GM23248 (cell line): ENCODE data around the gene KL. TPM values are rescaled to one million over a fixed set of nuclear protein-coding genes. Genes with fewer than 3 reads are reported as not detected.

ENCODE experiments used
- DNase-seq: peaks from one replicate; pipeline ENCODE4 v3.0.0-alpha.2; 2015
- H2AFZ ChIP-seq: fragments of 200-600 bp; sonication (generic); 2 replicates; pipeline ENCODE4 v1.6.1; 2016; ENCODE audit warnings: antibody characterized with exemption
- H3F3A ChIP-seq: fragments of 200-600 bp; sonication (generic); 2 replicates; pipeline ENCODE4 v1.6.1; 2016; ENCODE audit warnings: mild to moderate bottlenecking, antibody characterized with exemption, mixed run types; ENCODE audit not compliant: insufficient read depth
- H3K27ac ChIP-seq: fragments of 200-600 bp; sonication (generic); 2 replicates; pipeline ENCODE4 v1.5.1; 2016; ENCODE audit warnings: mild to moderate bottlenecking
- H3K27me3 ChIP-seq: fragments of 200-600 bp; sonication (generic); replicated peaks from 2 replicates; pipeline ENCODE4 v1.6.1; 2016; ENCODE audit warnings: mild to moderate bottlenecking; ENCODE audit not compliant: insufficient read depth
- H3K36me3 ChIP-seq: fragments of 200-600 bp; sonication (generic); 2 replicates; pipeline ENCODE4 v1.6.1; 2016; ENCODE audit warnings: low read depth, mild to moderate bottlenecking
- H3K4me1 ChIP-seq: fragments of 200-600 bp; sonication (generic); 2 replicates; pipeline ENCODE4 v1.6.1; 2016; ENCODE audit warnings: mild to moderate bottlenecking; ENCODE audit not compliant: insufficient read depth
- H3K4me2 ChIP-seq: fragments of 200-600 bp; sonication (generic); one replicate; pipeline ENCODE4 v1.6.1; 2016; ENCODE audit warnings: mild to moderate bottlenecking; ENCODE audit not compliant: unreplicated experiment
- H3K4me3 ChIP-seq: fragments of 200-600 bp; sonication (generic); 2 replicates; pipeline ENCODE4 v1.5.1; 2016; ENCODE audit warnings: mild to moderate bottlenecking
- H3K79me2 ChIP-seq: fragments of 200-600 bp; sonication (generic); 2 replicates; pipeline ENCODE4 v1.6.1; 2016; ENCODE audit warnings: mild to moderate bottlenecking; ENCODE audit not compliant: insufficient read depth
- H3K9ac ChIP-seq: fragments of 200-600 bp; sonication (generic); 2 replicates; pipeline ENCODE4 v1.6.1; 2016; ENCODE audit warnings: mild to moderate bottlenecking
- H3K9me2 ChIP-seq: fragments of 200-600 bp; sonication (generic); 2 replicates; pipeline ENCODE4 v1.6.1; 2016; ENCODE audit warnings: mixed run types, mild to moderate bottlenecking, moderate library complexity; ENCODE audit not compliant: insufficient read depth
- H3K9me3 ChIP-seq: fragments of 200-600 bp; sonication (generic); one replicate; pipeline ENCODE4 v1.6.1; 2017; ENCODE audit warnings: low read depth
- H4K20me1 ChIP-seq: fragments of 200-600 bp; sonication (generic); 2 replicates; pipeline ENCODE4 v1.6.0; 2016; ENCODE audit not compliant: insufficient read depth
- EZH2 ChIP-seq: fragments of 200-600 bp; sonication (generic); IDR thresholded peaks from 2 replicates; pipeline ENCODE4 v1.6.1; 2018; ENCODE audit warnings: antibody characterized with exemption, mild to moderate bottlenecking; ENCODE audit not compliant: insufficient read depth, poor library complexity, severe bottlenecking
- EZH2phosphoT487 ChIP-seq: fragments of 200-600 bp; sonication (generic); IDR thresholded peaks from 2 replicates; pipeline ENCODE4 v1.6.1; 2018; ENCODE audit warnings: antibody characterized with exemption, moderate library complexity, mild to moderate bottlenecking, low read depth; ENCODE audit not compliant: insufficient read depth
- WGBS, 2 experiments: methylation state at CpG; one replicate each; pipeline ENCODE4 v1.1.6; 2015 to 2017; ENCODE audit warnings: low lambda C conversion rate in 2 of 2, low coverage in 1 of 2; ENCODE audit errors: missing lambda C conversion rate in 2 of 2; 5-methylcytosine and 5-hydroxymethylcytosine counted together
- in situ Hi-C: fragments of 300-500 bp; cut with MboI; formaldehyde crosslinking; loops from 2 replicates; pipeline ENCODE4 v1.15.0; 2020
- polyA plus RNA-seq: library from polyadenylated mRNA; unstranded; fragments of >200 nt; fragmentation: Nextera tagmentation; extraction: Ambion mirVana; gene quantifications from 2 replicates; pipeline ENCODE4 v1.2.1, GENCODE V29; 2016
- total RNA-seq: library from RNA; depleted of rRNA; stranded (reverse); fragments of >200 nt; shearing (Covaris generic); gene quantifications from 2 replicates; pipeline ENCODE4 v1.2.3, GENCODE V29; 2014

The KL gene
- total and polyA plus RNA-seq, 2 experiments from 2014 or later = 0.22 TPM; not detected in 1

- H3K4me2 ChIP-seq = no peak overlapping the region
- H3K4me3 ChIP-seq = no peak overlapping the region
- no peak overlapping the region for H3K9ac ChIP-seq
- H3K9me3 ChIP-seq = no peaks in the 10 kb centered on the region
- TF ChIP-seq EZH2 (no peak), EZH2phosphoT487 (no peak)
- H2AFZ ChIP-seq = no peak overlapping the region
- in situ Hi-C loops = no loop called here
- H3K36me3 ChIP-seq = no peaks in the 10 kb centered on the region
- no peaks in the 10 kb centered on the region for H4K20me1 ChIP-seq
- H3K27me3 ChIP-seq = no peaks in the 10 kb centered on the region
- no peaks in the 10 kb centered on the region for H3K79me2 ChIP-seq
- WGBS, 2 experiments = 87 to 90% methylated on average over 14 of the region's 14 CpGs
- no peak for DNase-seq
- H3K27ac ChIP-seq = no peak overlapping the region
- no peaks in the 10 kb centered on the region for H3K9me2 ChIP-seq
- H3K4me1 ChIP-seq = no peaks in the 10 kb centered on the region
- no peaks in the 10 kb centered on the region for H3F3A ChIP-seq
Measured at GRCh38 chr13:33033051-33033812, 17.0 kb downstream of the KL start.

GRCh38 chr13:33033986-33034385 lies 17.8 kb downstream of the KL start:
- TF ChIP-seq EZH2phosphoT487 = no peak
- no peak for TF ChIP-seq EZH2
- H2AFZ ChIP-seq = no peak overlapping the region
- H3K4me2 ChIP-seq = no peak overlapping the region
- H3K4me3 ChIP-seq = no peak overlapping the region
- H3F3A ChIP-seq = no peaks in the 10 kb centered on the region
- H3K36me3 ChIP-seq = no peaks in the 10 kb centered on the region
- H3K9ac ChIP-seq = no peak overlapping the region
- H3K9me3 ChIP-seq = no peaks in the 10 kb centered on the region
- no peaks in the 10 kb centered on the region for H3K79me2 ChIP-seq
- no peak for DNase-seq
- H3K9me2 ChIP-seq = no peaks in the 10 kb centered on the region
- H3K4me1 ChIP-seq = no peaks in the 10 kb centered on the region
- in situ Hi-C loops = no loop called here
- H4K20me1 ChIP-seq = no peaks in the 10 kb centered on the region
- H3K27me3 ChIP-seq = no peaks in the 10 kb centered on the region
- H3K27ac ChIP-seq = no peak overlapping the region

GRCh38 chr13:33034882-33035520 lies 18.8 kb downstream of the KL start:
- in situ Hi-C loops = no loop called here
- Histone ChIP-seq H3K27me3 (no peaks in the 10 kb centered on the region), H3K4me3 (no peak overlapping the region), H2AFZ (no peak overlapping the region), H3K9me2 (no peaks in the 10 kb centered on the region), H3K4me1 (no peaks in the 10 kb centered on the region), H3K36me3 (no peaks in the 10 kb centered on the region), H3F3A (no peaks in the 10 kb centered on the region), H3K79me2 (no peaks in the 10 kb centered on the region), H3K27ac (no peak overlapping the region), H3K4me2 (no peak overlapping the region), H4K20me1 (no peaks in the 10 kb centered on the region), H3K9me3 (no peaks in the 10 kb centered on the region), H3K9ac (no peak overlapping the region)
- TF ChIP-seq EZH2 (no peak), EZH2phosphoT487 (no peak)
- DNase-seq = no peak
- 82 to 83% methylated on average over 5 of the region's 5 CpGs for WGBS, 2 experiments

GRCh38 chr13:33037673-33038072 lies 21.4 kb downstream of the KL start:
- Histone ChIP-seq H3K4me2 (no peak overlapping the region), H3K9me2 (no peaks in the 10 kb centered on the region), H3K4me1 (no peaks in the 10 kb centered on the region), H3K79me2 (no peaks in the 10 kb centered on the region), H3F3A (no peaks in the 10 kb centered on the region), H3K27ac (no peak overlapping the region), H3K9ac (no peak overlapping the region), H2AFZ (no peak overlapping the region), H4K20me1 (no peaks in the 10 kb centered on the region), H3K27me3 (no peaks in the 10 kb centered on the region), H3K9me3 (no peaks in the 10 kb centered on the region), H3K36me3 (no peaks in the 10 kb centered on the region), H3K4me3 (no peak overlapping the region)
- DNase-seq = no peak
- no peak for TF ChIP-seq EZH2
- no peak for TF ChIP-seq EZH2phosphoT487
- in situ Hi-C loops = no loop called here
- 71 to 85% methylated on average over 1 of the region's 1 CpG for WGBS, 2 experiments
